ENCODE results near the gene SPINDOC.
A peak's percentile ranks its signal among the peaks of the same experiment; 100 is the strongest.

The SPINDOC gene

GRCh38 chr11:63834535-63835157, 21.4 kb downstream of the SPINDOC start:
- DNase-seq (ENCODE audit: low read depth) = no peak

GRCh38 chr11:63835158-63835545, 21.9 kb downstream of the SPINDOC start:
- DNase-seq (ENCODE audit: low read depth) = no peak

- DNase-seq (ENCODE audit: low read depth) = peak; percentile 70
Observed at GRCh38 chr11:63837027-63837688, 23.9 kb downstream of the SPINDOC start.

GRCh38 chr11:63837739-63838138, 24.5 kb downstream of the SPINDOC start:
- no peak for DNase-seq (ENCODE audit: low read depth)

GRCh38 chr11:63838150-63838677, 25.0 kb downstream of the SPINDOC start:
- DNase-seq (ENCODE audit: low read depth) = peak; percentile 7

- DNase-seq (ENCODE audit: low read depth) = peak; percentile 100
Observed at GRCh38 chr11:63838678-63839507, 25.6 kb downstream of the SPINDOC start, which contains the start of gene MARK2. TSS of gene MARK2 (plus strand) at chr11:63839110. CDS start at chr11:63839507, 397 bp downstream.

- DNase-seq (ENCODE audit: low read depth) = peak; percentile 10
Observed at GRCh38 chr11:63839508-63840355, 26.5 kb downstream of the SPINDOC start.

- DNase-seq (ENCODE audit: low read depth) = no peak
Observed at GRCh38 chr11:63840356-63841060, 27.3 kb downstream of the SPINDOC start.

- no peak for DNase-seq (ENCODE audit: low read depth)
Observed at GRCh38 chr11:63841554-63841953, 28.3 kb downstream of the SPINDOC start.

GRCh38 chr11:63843041-63843440, 29.8 kb downstream of the SPINDOC start:
- DNase-seq (ENCODE audit: low read depth) = no peak

- no peak for DNase-seq (ENCODE audit: low read depth)
Observed at GRCh38 chr11:63844836-63845235, 31.6 kb downstream of the SPINDOC start.

GRCh38 chr11:63845303-63845702, 32.0 kb downstream of the SPINDOC start:
- no peak for DNase-seq (ENCODE audit: low read depth)

- DNase-seq (ENCODE audit: low read depth) = no peak
Observed at GRCh38 chr11:63845911-63846310, 32.7 kb downstream of the SPINDOC start.

GRCh38 chr11:63846897-63847296, 33.6 kb downstream of the SPINDOC start:
- no peak for DNase-seq (ENCODE audit: low read depth)

- no peak for DNase-seq (ENCODE audit: low read depth)
Observed at GRCh38 chr11:63847363-63847762, 34.1 kb downstream of the SPINDOC start.

GRCh38 chr11:63849691-63850090, 36.4 kb downstream of the SPINDOC start:
- no peak for DNase-seq (ENCODE audit: low read depth)

- DNase-seq (ENCODE audit: low read depth) = no peak
Observed at GRCh38 chr11:63850920-63851319, 37.7 kb downstream of the SPINDOC start.

- DNase-seq (ENCODE audit: low read depth) = no peak
Observed at GRCh38 chr11:63851364-63851763, 38.1 kb downstream of the SPINDOC start.

- no peak for DNase-seq (ENCODE audit: low read depth)
Observed at GRCh38 chr11:63853476-63853875, 40.2 kb downstream of the SPINDOC start.

- no peak for DNase-seq (ENCODE audit: low read depth)
Observed at GRCh38 chr11:63854696-63855095, 41.4 kb downstream of the SPINDOC start.

GRCh38 chr11:63855975-63856374, 42.7 kb downstream of the SPINDOC start:
- DNase-seq (ENCODE audit: low read depth) = no peak

Measured in T follicular helper cell (primary cell).